NCI-H1105 (cell line): Measurements from ENCODE around the gene CCDC112.
"Not testable (repeated sequence)": the region's sequence is repeated elsewhere in the genome, so short reads cannot be mapped to it uniquely, and the experiment has no call there.

Source experiments
- DNase-seq: peaks from one replicate; lab custom pipeline; 2025; lab: John Stamatoyannopoulos, UW

Gene CCDC112

DNA sequence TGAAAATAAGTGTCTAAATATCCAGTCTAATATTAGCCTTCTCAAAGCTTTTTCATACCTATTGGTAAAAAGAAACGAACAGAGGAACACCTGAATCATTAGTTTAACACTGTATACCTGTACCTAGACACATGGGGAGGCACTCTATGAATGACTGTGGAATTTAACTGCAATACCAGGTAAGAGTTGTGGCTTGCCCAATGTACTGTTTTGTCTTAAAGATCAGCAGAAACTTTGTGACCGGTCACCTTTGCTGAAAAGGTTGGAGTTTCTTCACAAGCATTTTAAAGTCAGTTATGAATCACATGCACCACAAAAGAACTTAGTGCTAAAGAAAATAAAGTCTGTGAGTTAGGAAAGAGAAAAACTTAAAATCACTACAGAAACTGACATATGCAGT lies 36.2 kb downstream of the CCDC112 start:
- no peak for DNase-seq

DNA sequence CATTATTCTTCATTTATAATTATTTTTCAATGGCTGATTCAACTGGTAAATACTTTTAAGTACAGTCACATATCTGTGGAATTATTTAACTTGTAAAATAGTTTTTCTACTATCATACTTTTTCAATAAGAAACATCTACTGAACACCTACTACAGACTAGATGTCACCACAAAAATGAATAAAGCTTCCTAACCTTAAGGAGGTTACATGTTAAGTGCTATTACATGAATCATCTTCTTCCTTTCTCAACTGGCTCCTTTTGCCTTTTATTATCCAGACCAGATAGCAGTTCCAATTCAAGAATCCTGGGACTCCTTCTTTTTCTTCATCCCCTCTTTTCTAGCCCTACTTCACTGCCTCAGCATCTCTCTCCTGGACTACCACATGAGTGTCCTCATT lies 38.5 kb downstream of the CCDC112 start:
- no peak for DNase-seq

DNA sequence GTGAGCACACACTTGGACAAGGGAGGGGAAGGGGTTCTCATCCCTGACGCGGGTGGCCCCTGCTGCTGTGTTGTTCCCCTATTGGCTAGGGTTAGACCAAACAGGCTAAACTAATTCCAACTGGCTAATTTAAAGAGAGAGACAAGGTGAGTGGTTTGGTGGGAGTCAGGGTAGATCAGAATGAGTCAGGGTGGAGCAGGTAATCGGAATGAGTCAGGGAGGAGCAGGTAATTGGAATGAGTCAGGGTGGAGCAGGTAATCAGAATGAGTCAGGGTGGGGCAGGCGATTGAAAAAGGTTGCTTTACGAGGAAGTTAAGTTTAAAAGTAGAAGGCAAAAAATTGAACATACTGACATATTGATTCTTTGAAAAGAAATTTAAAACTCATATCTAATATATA lies 47.1 kb downstream of the CCDC112 start:
- DNase-seq = not testable (repeated sequence)

GRCh38 chr5:115246361-115246991 lies 50.0 kb downstream of the CCDC112 start:
- peak; percentile 14 for DNase-seq

- DNase-seq = no peak
Measured at GRCh38 chr5:115243412-115243811, 53.0 kb downstream of the CCDC112 start.

GRCh38 chr5:115241881-115242642 lies 54.4 kb downstream of the CCDC112 start:
- no peak for DNase-seq

DNA sequence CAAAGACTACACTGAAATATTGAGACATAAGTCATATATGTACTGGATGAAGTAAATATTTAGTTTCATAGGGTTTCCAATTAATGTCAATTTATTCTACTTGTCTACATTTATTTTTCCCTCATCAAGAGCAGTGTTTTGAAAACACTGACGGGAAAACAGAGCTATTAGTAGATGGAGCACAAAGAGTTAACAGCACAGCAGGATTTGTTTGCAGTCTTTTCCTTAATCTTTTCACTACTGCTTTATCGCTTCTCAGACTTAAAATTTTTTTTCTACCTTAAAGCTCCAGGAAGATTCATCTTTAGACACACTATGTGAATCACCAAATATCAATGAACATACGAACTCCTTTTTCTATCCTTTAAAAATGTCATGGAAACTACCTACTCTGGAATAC lies 59.4 kb downstream of the CCDC112 start:
- DNase-seq = no peak

DNA sequence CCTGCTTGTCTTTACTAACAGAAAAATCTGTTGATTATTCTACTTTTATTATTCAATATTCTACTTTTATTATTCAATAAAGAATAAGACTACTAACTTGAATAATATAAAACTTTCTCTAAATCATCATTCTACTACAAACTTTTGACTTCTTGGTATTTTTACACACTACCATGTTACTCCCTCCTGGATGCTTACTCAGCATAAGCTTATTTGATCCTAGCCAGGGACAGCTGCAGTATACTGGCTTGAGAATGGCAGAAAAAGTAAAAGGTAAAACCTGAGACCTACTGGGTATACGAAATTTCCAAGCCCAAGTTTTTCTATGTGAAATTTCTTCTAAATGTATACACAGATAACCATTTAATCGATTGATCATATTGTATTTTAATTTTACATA lies 59.9 kb downstream of the CCDC112 start:
- no peak for DNase-seq

GRCh38 chr5:115231598-115231997 lies 64.9 kb downstream of the CCDC112 start:
- DNase-seq = no peak

DNA sequence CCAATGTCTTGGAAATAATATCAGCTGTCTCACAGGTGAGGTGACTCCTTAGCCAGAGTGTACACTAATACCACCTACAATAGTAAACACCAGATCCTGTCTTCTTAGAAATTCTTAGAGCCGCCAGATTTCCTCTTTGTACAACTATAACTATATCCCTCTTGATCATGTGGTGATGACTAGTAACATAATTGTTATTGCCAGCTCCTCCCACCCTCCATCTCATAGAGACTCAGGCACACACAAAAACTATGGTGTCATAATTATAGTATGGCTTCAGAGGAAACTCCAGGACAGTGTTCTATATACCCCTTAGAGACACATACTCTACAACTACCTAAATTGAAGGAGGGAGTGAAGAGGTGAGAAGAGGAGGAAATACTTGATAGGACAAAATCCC lies 66.8 kb downstream of the CCDC112 start:
- DNase-seq = no peak

DNA sequence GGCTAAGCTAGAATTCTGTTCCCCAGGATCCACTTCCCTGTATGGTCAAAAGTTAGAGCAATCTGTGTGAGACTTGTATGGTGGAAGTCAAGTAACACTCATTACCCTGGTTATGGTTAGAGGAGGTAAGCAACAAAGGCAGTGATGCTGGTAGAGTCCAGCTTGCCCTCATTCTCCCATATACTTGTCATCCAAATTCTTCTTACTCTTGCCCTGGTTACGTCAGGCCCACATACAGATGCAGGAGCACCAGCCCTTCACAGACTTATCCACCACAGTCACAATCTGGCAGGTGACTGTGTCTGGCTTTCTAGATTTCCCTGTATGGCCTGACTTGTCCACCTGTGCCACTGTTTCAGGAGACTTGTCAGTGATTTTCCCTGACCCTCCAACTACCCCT lies 69.2 kb downstream of the CCDC112 start:
- no peak for DNase-seq
